ENCODE results near the gene PNLDC1.
A peak's percentile ranks its signal among the peaks of the same experiment; 100 is the strongest.

PNLDC1 gene

DNA sequence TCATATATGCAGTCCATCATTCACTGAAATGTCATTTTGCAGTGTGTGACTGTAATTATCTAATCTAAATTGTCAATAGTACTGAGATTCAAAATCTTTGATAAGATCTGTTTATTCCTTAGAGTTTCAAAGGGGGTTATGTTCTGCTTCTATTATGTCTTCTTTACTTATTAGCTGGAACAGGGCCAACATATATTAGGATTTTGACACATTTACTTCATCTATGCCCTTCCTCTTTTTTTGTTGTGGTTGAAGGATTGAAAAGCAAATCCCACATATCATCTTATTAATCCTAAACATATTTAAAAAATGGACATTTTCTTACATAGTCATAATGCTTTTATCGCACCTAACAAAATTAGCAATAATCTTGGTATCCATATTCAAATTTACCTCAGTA is 60.4 kb downstream of the PNLDC1 start:
- no peak for DNase-seq (ENCODE audit: extremely low read depth, low read depth)
- TF ChIP-seq, protein P1, sequence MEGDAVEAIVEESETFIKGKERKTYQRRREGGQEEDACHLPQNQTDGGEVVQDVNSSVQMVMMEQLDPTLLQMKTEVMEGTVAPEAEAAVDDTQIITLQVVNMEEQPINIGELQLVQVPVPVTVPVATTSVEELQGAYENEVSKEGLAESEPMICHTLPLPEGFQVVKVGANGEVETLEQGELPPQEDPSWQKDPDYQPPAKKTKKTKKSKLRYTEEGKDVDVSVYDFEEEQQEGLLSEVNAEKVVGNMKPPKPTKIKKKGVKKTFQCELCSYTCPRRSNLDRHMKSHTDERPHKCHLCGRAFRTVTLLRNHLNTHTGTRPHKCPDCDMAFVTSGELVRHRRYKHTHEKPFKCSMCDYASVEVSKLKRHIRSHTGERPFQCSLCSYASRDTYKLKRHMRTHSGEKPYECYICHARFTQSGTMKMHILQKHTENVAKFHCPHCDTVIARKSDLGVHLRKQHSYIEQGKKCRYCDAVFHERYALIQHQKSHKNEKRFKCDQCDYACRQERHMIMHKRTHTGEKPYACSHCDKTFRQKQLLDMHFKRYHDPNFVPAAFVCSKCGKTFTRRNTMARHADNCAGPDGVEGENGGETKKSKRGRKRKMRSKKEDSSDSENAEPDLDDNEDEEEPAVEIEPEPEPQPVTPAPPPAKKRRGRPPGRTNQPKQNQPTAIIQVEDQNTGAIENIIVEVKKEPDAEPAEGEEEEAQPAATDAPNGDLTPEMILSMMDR (IDR thresholded peaks at IDR 0.05; ENCODE audit: low read depth, low read length), result no peak

- TF ChIP-seq, protein P1 (IDR thresholded peaks at IDR 0.05; ENCODE audit: low read depth, low read length), result no peak
- DNase-seq (ENCODE audit: extremely low read depth, low read depth), result no peak
Observed at GRCh38 chr6:159862103-159862502, 62.0 kb downstream of the PNLDC1 start.

DNA sequence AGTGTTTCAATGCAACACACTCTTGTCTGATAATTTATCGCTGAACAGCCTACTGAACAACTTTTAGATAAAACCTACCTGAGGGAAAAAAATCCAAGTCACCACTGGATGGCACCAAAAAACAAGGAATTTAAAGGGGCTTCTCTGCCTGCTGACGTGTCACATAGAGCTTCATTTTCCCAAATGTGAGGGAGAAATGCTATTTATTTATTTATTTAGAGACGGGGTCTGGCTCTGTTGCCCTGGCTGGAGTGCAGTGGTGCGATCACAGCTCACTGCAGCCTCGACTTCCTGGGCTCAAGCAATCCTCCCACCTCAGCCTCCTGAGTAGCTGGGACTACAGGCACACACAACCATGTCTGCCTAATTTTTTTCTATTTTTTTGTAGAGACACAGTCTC is 63.3 kb downstream of the PNLDC1 start:
- TF ChIP-seq, protein P1 (IDR thresholded peaks at IDR 0.05; ENCODE audit: low read depth, low read length), result peak; percentile 47
- peak; percentile 44 for DNase-seq (ENCODE audit: extremely low read depth, low read depth)

GRCh38 chr6:159865226-159865920 is 65.3 kb downstream of the PNLDC1 start:
- TF ChIP-seq, protein P1 (IDR thresholded peaks at IDR 0.05; ENCODE audit: low read depth, low read length), result no peak
- DNase-seq (ENCODE audit: extremely low read depth, low read depth), result no peak

GRCh38 chr6:159866286-159867247 is 66.5 kb downstream of the PNLDC1 start:
- TF ChIP-seq, protein P1 (IDR thresholded peaks at IDR 0.05; ENCODE audit: low read depth, low read length), result no peak

More at GRCh38 chr6:159866286-159867247, 66.5 kb downstream of the PNLDC1 start:
- DNase-seq (ENCODE audit: extremely low read depth, low read depth), result no peak

Data from AG09319 (cell line).